ENCODE results near the gene ZMAT1. TPM values are rescaled to one million over a fixed set of nuclear protein-coding genes. Genes with fewer than 3 reads are reported as not detected.

ZMAT1 gene
- total RNA-seq, 1 donor from 2014 or later: 8.3 TPM

GRCh38 chrX:101925733-101926132 lies 6.1 kb downstream of the ZMAT1 start:
- Histone ChIP-seq H3K4me1 (no peaks in the 10 kb centered on the region), H3K4me3 (no peak overlapping the region), H3K27me3 (no peaks in the 10 kb centered on the region), H3K36me3 (no peaks in the 10 kb centered on the region), H3K27ac (no peak overlapping the region), H3K9me3 (no peaks in the 10 kb centered on the region)
- no peak for DNase-seq (ENCODE audit: extremely low spot score in 2 of 2)
- no peak for TF ChIP-seq POLR2AphosphoS5 (IDR thresholded peaks at IDR 0.05; ENCODE audit: insufficient read depth in 1 of 2, low read depth in 1 of 2)
- no peak for TF ChIP-seq POLR2A (IDR thresholded peaks at IDR 0.05)
- no peak for TF ChIP-seq CTCF (IDR thresholded peaks at IDR 0.05)
- intact Hi-C loops (cut with DNase I): no loop called here

- no peaks in the 10 kb centered on the region for H3K27me3 ChIP-seq
- no peak overlapping the region for H3K27ac ChIP-seq
Observed at GRCh38 chrX:101918751-101919150, 13.1 kb downstream of the ZMAT1 start.

GRCh38 chrX:101906136-101906796 lies 25.6 kb downstream of the ZMAT1 start:
- no peaks in the 10 kb centered on the region for H3K27me3 ChIP-seq
- H3K27ac ChIP-seq: no peak overlapping the region
- TF ChIP-seq POLR2A (IDR thresholded peaks at IDR 0.05) (no peak), CTCF (IDR thresholded peaks at IDR 0.05) (no peak), POLR2AphosphoS5 (IDR thresholded peaks at IDR 0.05; ENCODE audit: insufficient read depth in 1 of 2, low read depth in 1 of 2) (no peak)
- no peaks in the 10 kb centered on the region for H3K36me3 ChIP-seq
- H3K9me3 ChIP-seq: peaks cover 7% of the 10 kb centered on the region
- no peak overlapping the region for H3K4me3 ChIP-seq
- no peaks in the 10 kb centered on the region for H3K4me1 ChIP-seq
- no peak for DNase-seq (ENCODE audit: extremely low spot score in 2 of 2)
- intact Hi-C loops (cut with DNase I): no loop called here

More at GRCh38 chrX:101918751-101919150, 13.1 kb downstream of the ZMAT1 start:
- intact Hi-C loops (cut with DNase I): no loop called here
- H3K9me3 ChIP-seq: no peaks in the 10 kb centered on the region
- no peaks in the 10 kb centered on the region for H3K4me1 ChIP-seq
- DNase-seq (ENCODE audit: extremely low spot score in 2 of 2): no peak
- no peak overlapping the region for H3K4me3 ChIP-seq
- no peaks in the 10 kb centered on the region for H3K36me3 ChIP-seq
- TF ChIP-seq CTCF (IDR thresholded peaks at IDR 0.05) (no peak), POLR2A (IDR thresholded peaks at IDR 0.05) (no peak), POLR2AphosphoS5 (IDR thresholded peaks at IDR 0.05; ENCODE audit: insufficient read depth in 1 of 2, low read depth in 1 of 2) (no peak)

- Histone ChIP-seq H3K36me3 (no peaks in the 10 kb centered on the region), H3K9me3 (peaks cover 5% of the 10 kb centered on the region), H3K4me3 (no peak overlapping the region), H3K27me3 (no peaks in the 10 kb centered on the region), H3K27ac (no peak overlapping the region), H3K4me1 (no peaks in the 10 kb centered on the region)
- intact Hi-C loops (cut with DNase I): no loop called here
- TF ChIP-seq CTCF (IDR thresholded peaks at IDR 0.05) (no peak), POLR2AphosphoS5 (IDR thresholded peaks at IDR 0.05; ENCODE audit: insufficient read depth in 1 of 2, low read depth in 1 of 2) (no peak), POLR2A (IDR thresholded peaks at IDR 0.05) (no peak)
- no peak for DNase-seq (ENCODE audit: extremely low spot score in 2 of 2)
Observed at GRCh38 chrX:101904996-101905395, 26.8 kb downstream of the ZMAT1 start.

Small RNA genes lying within 50 kb of the gene (small RNA-seq; reads per million reads assigned to genes)
- not detected for gene RNU6-345P

Other genes starting within 250 kb of the ZMAT1 start
- 14.7 TPM for gene TCEAL2, start 193.7 kb upstream of the ZMAT1 start, total RNA-seq
- gene TCEAL6, start 210.5 kb upstream of the ZMAT1 start, total RNA-seq: 1.7 TPM
- not detected for gene BEX5, start 223.9 kb upstream of the ZMAT1 start, total RNA-seq

All from vagina (tissue), 2 donors.